Endothelial cell of umbilical vein (primary cell): Measurements from ENCODE around the gene RSF1. TPM values are rescaled to one million over a fixed set of nuclear protein-coding genes. Genes with fewer than 3 reads are reported as not detected.

Experiments
- BruUV-seq: library from RNA; stranded (reverse); fragments of 400-500 nt; replicated peaks from 2 replicates; lab custom pipeline; 2021; lab: Mats Ljungman, UMichigan
- CTCF ChIA-PET: fragments of 300-600, 350-600 bp; sonication (Branson Sonifier 250); formaldehyde crosslinking; loops from one replicate; lab custom pipeline; 2021; ENCODE audit warnings: antibody characterized with exemption, inconsistent platforms; lab: Charles Lee
- POLR2A ChIA-PET: fragments of 300-600, 350-600 bp; sonication (Branson Sonifier 250); formaldehyde crosslinking; loops from one replicate; lab custom pipeline; 2021; ENCODE audit warnings: antibody characterized with exemption, inconsistent platforms; lab: Charles Lee
- DNase-seq: peaks from one replicate; pipeline ENCODE4 v3.0.0-alpha.2; 2011; ENCODE audit warnings: low read depth, low spot score
- FAIRE-seq: peaks from 2 replicates; lab custom pipeline; 2011; peaks lifted over from hg19 to GRCh38; lab: Jason Lieb, UNC
- H2AFZ ChIP-seq: 2 replicates; pipeline ENCODE4 v1.6.0; 2012; ENCODE audit warnings: low read depth, low read length, control low read depth, inconsistent platforms
- H3K27ac ChIP-seq: 2 replicates; pipeline ENCODE4 v1.5.1; 2011; ENCODE audit warnings: low read depth, mild to moderate bottlenecking, control low read depth, low read length, moderate library complexity; ENCODE audit not compliant: insufficient read depth
- H3K27me3 ChIP-seq, 2 experiments: 2 replicates each; pipeline versions ENCODE4 v1.6.0 to v1.6.1; 2011; ENCODE audit warnings: low read length in 2 of 2, mixed read lengths in 1 of 2; ENCODE audit not compliant: control insufficient read depth in 2 of 2, insufficient read depth in 2 of 2
- H3K36me3 ChIP-seq, 2 experiments: 2 replicates in 1 of 2; 3 replicates in 1 of 2; pipeline ENCODE4 v1.5.1; 2011; ENCODE audit warnings: low read length in 2 of 2, mild to moderate bottlenecking in 1 of 2, moderate library complexity in 1 of 2; ENCODE audit not compliant: control insufficient read depth in 2 of 2, insufficient read depth in 2 of 2; ENCODE audit errors: extremely low read depth in 1 of 2
- H3K4me1 ChIP-seq: 3 replicates; pipeline ENCODE4 v1.5.1; 2011; ENCODE audit warnings: mild to moderate bottlenecking, low read length; ENCODE audit not compliant: control insufficient read depth, insufficient read depth; ENCODE audit errors: extremely low read depth
- H3K4me2 ChIP-seq: 2 replicates; pipeline ENCODE4 v1.6.1; 2011; ENCODE audit warnings: low read length, control low read depth, mixed read lengths; ENCODE audit not compliant: insufficient read depth
- H3K4me3 ChIP-seq, 3 experiments: fragments of 200-600 bp in 1 of 3; sonication (generic), shearing (Covaris generic) in 1 of 3; replicated peaks in 1 of 3; 2 replicates each; pipeline ENCODE4 v1.5.1; 2011 to 2016; ENCODE audit warnings: control low read depth in 3 of 3, low read length in 3 of 3, mild to moderate bottlenecking in 2 of 3, inconsistent platforms in 1 of 3, low read depth in 1 of 3, moderate library complexity in 1 of 3; ENCODE audit not compliant: insufficient read depth in 1 of 3
- H3K79me2 ChIP-seq: 2 replicates; pipeline ENCODE4 v1.6.0; 2012; ENCODE audit warnings: low read length, inconsistent platforms; ENCODE audit not compliant: control insufficient read depth, insufficient read depth
- H3K9ac ChIP-seq: replicated peaks from 2 replicates; pipeline ENCODE3; 2011; ENCODE audit warnings: low read length, control low read depth; ENCODE audit not compliant: insufficient read depth; ENCODE audit errors: extremely low read depth
- H3K9me1 ChIP-seq: replicated peaks from 3 replicates; pipeline ENCODE4 v1.6.0; 2011; ENCODE audit warnings: mild to moderate bottlenecking, low read length; ENCODE audit not compliant: control insufficient read depth, insufficient read depth; ENCODE audit errors: extremely low read depth
- H3K9me3 ChIP-seq: replicated peaks from 2 replicates; pipeline ENCODE4 v1.5.1; 2012; ENCODE audit warnings: low read length, inconsistent platforms; ENCODE audit not compliant: control insufficient read depth, insufficient read depth
- H4K20me1 ChIP-seq: replicated peaks from 2 replicates; pipeline ENCODE3; 2011; ENCODE audit warnings: mild to moderate bottlenecking, low read length; ENCODE audit not compliant: control insufficient read depth, insufficient read depth; ENCODE audit errors: extremely low read depth
- CTCF ChIP-seq, 2 donors: IDR thresholded peaks; 1 replicate in 1 of 2; 2 replicates in 1 of 2; pipeline ENCODE4 v1.5.1; 2011; ENCODE audit warnings: low read length in 2 of 2, mild to moderate bottlenecking in 2 of 2, moderate library complexity in 2 of 2, control low read depth in 1 of 2, inconsistent platforms in 1 of 2, low read depth in 1 of 2; ENCODE audit not compliant: insufficient read depth in 1 of 2; ENCODE audit errors: extremely low read depth in 1 of 2
- EZH2 ChIP-seq: IDR thresholded peaks from 2 replicates; pipeline ENCODE4 v1.6.1; 2012; ENCODE audit warnings: borderline replicate concordance, low read depth, mild to moderate bottlenecking, moderate library complexity, low read length, inconsistent platforms; ENCODE audit not compliant: severe bottlenecking
- FOS ChIP-seq: IDR thresholded peaks from 2 replicates; pipeline ENCODE4 v1.6.1; 2011; ENCODE audit warnings: mild to moderate bottlenecking, low read length, moderate library complexity, borderline replicate concordance; ENCODE audit not compliant: insufficient read depth
- GATA2 ChIP-seq: IDR thresholded peaks from 2 replicates; pipeline ENCODE4 v1.7.0; 2011; ENCODE audit warnings: low read depth, mild to moderate bottlenecking, moderate library complexity, mixed read lengths, low read length; ENCODE audit not compliant: insufficient read length, insufficient read depth
- JUN ChIP-seq: IDR thresholded peaks from 2 replicates; pipeline ENCODE4 v1.6.1; 2011; ENCODE audit warnings: borderline replicate concordance, low read depth; ENCODE audit not compliant: insufficient read length, insufficient read depth
- MAX ChIP-seq: IDR thresholded peaks from 2 replicates; pipeline ENCODE4 v1.6.1; 2011; ENCODE audit not compliant: insufficient read depth, insufficient read length
- MYC ChIP-seq: IDR thresholded peaks from one replicate; pipeline ENCODE4 v1.6.1; 2011; ENCODE audit warnings: mild to moderate bottlenecking, low read depth, low read length
- POLR2A ChIP-seq: IDR thresholded peaks from 2 replicates; pipeline ENCODE4 v1.6.1; 2012; ENCODE audit warnings: low read depth, mild to moderate bottlenecking, control low read depth, low read length
- POLR2AphosphoS5 ChIP-seq: IDR thresholded peaks from 2 replicates; pipeline ENCODE4 v1.6.1; 2012; ENCODE audit warnings: low read depth, mild to moderate bottlenecking, control low read depth, low read length, moderate library complexity; ENCODE audit not compliant: insufficient read depth
- dilution Hi-C: fragments of 300-500 bp; cut with MboI; formaldehyde crosslinking; loops from one replicate; pipeline ENCODE4 v1.15.0; 2019; ENCODE audit warnings: low sequenced_read_pairs; ENCODE audit not compliant: extremely low pct_ligation_motif_present
- intact Hi-C: fragments of 100-400 bp; cut with micrococcal nuclease; formaldehyde crosslinking; loops from one replicate; pipeline ENCODE4 v1.10.0; 2022
- polyA plus RNA-seq, 4 experiments: library from polyadenylated mRNA; depleted of rRNA in 3 of 4; stranded (reverse) in 3 of 4; unstranded in 1 of 4; fragments of >200 nt; gene quantifications; 2 replicates each; pipeline versions ENCODE4 v1.2.1 to v1.2.3, GENCODE V29; 2011 to 2012; ENCODE audit warnings: missing spikeins in 1 of 4
- total RNA-seq: library from RNA; stranded (reverse); gene quantifications from 2 replicates; pipeline ENCODE4 v1.2.3, GENCODE V29; 2021

The RSF1 gene
- total and polyA plus RNA-seq, 2 donors (not counting 3 experiments of a cell fraction or from before 2014, with no cell fraction given): 10.0 to 55.1 TPM

GRCh38 chr11:77726524-77726923 lies 94.0 kb downstream of the RSF1 start:
- CTCF ChIA-PET: no interaction called here
- no peak overlapping the region for H2AFZ ChIP-seq
- POLR2A ChIA-PET: no interaction called here
- H3K9ac ChIP-seq: no peak overlapping the region
- no peaks in the 10 kb centered on the region for H3K9me1 ChIP-seq
- H3K36me3 ChIP-seq: peaks cover 3% of the 10 kb centered on the region in 2 experiments
- no TSS peak for BruUV-seq
- peaks cover 3% of the 10 kb centered on the region for H3K9me3 ChIP-seq
- H3K27ac ChIP-seq: no peak overlapping the region
- intact Hi-C loops: no loop called here
- H3K4me3 ChIP-seq: no peak overlapping the region
- H3K4me2 ChIP-seq: no peak overlapping the region
- no peaks in the 10 kb centered on the region for H3K4me1 ChIP-seq
- H4K20me1 ChIP-seq: peaks cover 2% of the 10 kb centered on the region
- peaks cover 2% of the 10 kb centered on the region for H3K79me2 ChIP-seq
- FAIRE-seq (no peak), DNase-seq (no peak)
- TF ChIP-seq POLR2A (no peak), FOS (no peak), EZH2 (no peak), JUN (no peak), MAX (no peak), CTCF (IDR thresholded peaks at IDR 0.05; ENCODE audit: extremely low read depth in 1 of 2, insufficient read depth in 1 of 2, low read depth in 1 of 2, low read length in 2 of 2) (no peak), MYC (no peak), GATA2 (no peak), POLR2AphosphoS5 (no peak)
- H3K27me3 ChIP-seq: no peaks in the 10 kb centered on the region
- dilution Hi-C loops: no loop called here
